HG03103 (cell line): Measurements from ENCODE around the gene USP34.

Source experiments
- ATAC-seq: cut with Tn5 transposase; IDR thresholded peaks from one replicate; pipeline ENCODE4 v1.9.1; 2021; ENCODE audit warnings: low read depth; ENCODE audit not compliant: unreplicated experiment

The USP34 gene

DNA sequence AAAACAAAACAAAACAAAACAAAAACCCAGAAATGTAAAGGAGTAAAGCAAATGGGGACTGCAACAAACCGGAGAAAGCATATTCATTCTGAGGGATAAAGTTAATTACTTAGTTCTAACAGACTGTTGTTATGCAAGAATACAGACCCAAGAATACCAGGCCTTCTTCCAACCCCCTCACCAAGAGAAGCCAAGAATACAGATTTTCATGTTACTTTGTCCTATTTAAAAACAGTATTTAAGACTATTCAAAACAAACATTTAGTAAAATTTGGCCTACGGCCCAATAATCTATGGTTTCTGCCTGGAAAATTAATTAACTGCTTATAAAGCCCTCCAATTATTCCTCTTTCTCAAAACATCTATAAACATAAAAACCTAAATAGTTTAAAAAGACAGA lies 91.4 kb downstream of the USP34 start:
- ATAC-seq = no peak

DNA sequence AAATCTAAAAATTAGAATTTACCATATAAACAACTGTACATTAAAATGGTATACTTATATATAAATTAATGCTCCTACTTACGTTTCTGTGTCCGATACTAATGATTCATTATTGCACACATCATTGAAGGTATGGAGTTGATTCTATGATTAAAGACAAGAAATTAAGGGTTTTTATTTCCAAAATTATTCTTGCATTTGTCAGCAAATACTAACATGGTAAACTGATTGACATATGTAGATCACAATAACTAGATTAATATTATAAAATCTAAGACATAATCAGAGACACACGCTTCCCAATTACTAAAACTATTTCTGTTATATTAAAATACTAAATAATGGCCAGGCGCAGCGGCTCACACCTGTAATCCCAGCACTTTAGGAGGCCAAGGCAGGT lies 92.6 kb downstream of the USP34 start:
- ATAC-seq = no peak

DNA sequence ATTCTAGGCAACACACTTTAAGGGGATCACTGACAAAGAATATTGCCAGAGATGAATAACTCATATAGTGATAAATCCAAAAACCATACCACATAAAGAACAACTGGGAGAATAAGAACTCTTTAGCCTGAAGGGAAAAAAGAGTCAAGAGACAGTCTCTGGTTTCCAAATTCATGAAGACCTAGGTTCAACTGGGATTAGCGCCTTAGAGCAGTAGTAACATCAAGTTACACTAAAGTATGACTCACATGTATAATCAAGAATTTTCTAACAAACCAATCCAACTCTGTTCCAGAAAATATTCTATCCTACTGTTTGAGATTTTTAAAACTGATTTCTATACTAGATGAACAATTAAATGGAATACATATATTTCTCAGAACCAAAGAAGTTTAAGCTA lies 93.8 kb downstream of the USP34 start:
- no peak for ATAC-seq

DNA sequence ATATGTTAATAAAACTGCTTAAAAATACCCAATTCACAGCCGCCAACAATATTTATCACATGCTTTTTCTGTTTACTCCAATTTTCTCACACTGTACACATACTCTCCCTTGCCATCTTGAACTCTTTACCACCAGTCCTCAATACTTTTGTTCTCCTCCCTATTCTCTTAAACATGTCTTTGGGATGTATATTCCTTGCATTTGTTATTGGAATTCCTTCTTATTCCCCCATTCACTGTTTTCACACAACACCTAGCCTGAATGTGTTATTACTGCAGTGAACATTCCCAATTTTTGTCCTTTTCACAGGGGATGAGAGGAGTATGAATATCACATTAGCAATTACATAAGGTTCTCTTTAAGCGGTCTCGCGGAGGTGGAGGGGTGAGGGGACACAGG lies 94.7 kb downstream of the USP34 start:
- ATAC-seq = no peak

DNA sequence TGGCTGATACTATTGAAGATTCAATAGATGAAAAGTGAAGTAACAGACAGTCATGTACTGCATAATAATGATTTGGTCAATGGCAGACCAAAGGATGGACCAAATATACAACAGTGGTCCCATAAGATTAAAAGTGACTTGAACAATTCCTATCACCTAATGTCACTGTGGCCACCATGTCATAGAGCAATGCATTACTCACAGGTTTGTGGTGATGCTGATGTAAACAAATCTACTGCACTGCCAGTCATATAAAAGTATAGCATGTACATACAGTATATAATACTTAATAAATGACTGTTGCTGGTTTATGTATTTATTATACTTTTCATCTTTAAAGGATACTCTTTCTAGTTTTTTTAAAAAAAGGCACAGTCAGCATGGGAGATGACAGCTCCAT lies 99.9 kb downstream of the USP34 start:
- no peak for ATAC-seq

- no peak for ATAC-seq
Measured at GRCh38 chr2:61368687-61369665, 101.9 kb downstream of the USP34 start.

GRCh38 chr2:61367177-61367576 lies 103.7 kb downstream of the USP34 start:
- ATAC-seq = no peak

GRCh38 chr2:61363580-61363979 lies 107.3 kb downstream of the USP34 start:
- ATAC-seq = no peak

DNA sequence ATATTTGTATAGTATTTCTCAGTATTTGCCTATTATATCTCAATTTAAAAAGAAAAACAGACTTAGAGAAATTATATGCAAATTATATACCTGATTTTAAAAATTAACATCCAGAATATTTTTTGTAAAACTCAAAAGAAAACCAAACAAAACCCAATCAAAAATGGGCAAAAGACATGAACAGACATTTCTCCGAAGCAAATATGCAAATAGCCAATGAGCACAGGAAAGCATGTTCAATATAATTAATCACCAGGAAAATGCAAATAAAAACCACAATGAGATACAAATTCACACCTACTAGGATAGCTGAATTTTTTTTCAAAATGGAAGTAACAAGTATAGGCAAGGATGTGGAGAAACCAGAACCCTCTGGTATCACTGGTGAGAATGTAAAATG lies 108.0 kb downstream of the USP34 start:
- ATAC-seq = no peak

GRCh38 chr2:61361068-61361467 lies 109.8 kb downstream of the USP34 start:
- ATAC-seq = no peak

GRCh38 chr2:61359058-61359457 lies 111.8 kb downstream of the USP34 start:
- ATAC-seq = no peak

DNA sequence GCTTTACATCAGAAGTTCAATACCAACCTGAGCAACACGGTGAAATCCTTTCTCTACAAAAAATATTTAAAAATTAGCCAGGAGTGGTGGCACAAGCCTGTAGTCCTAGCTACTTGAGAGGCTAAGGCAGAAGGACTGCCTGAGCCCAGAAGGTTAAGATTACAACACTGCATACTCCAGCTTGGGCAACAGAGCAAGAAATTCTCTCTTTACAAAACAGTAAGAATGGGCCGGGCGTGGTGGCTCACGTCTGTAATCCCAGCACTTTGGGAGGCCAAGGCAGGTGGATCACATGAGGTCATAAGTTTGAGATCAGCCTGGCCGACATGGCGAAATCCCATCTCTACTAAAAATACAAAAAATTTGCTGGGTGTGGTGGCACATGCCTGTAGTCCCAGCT lies 113.2 kb downstream of the USP34 start:
- ATAC-seq = no peak

- no peak for ATAC-seq
Measured at GRCh38 chr2:61356958-61357350, 113.9 kb downstream of the USP34 start.

DNA sequence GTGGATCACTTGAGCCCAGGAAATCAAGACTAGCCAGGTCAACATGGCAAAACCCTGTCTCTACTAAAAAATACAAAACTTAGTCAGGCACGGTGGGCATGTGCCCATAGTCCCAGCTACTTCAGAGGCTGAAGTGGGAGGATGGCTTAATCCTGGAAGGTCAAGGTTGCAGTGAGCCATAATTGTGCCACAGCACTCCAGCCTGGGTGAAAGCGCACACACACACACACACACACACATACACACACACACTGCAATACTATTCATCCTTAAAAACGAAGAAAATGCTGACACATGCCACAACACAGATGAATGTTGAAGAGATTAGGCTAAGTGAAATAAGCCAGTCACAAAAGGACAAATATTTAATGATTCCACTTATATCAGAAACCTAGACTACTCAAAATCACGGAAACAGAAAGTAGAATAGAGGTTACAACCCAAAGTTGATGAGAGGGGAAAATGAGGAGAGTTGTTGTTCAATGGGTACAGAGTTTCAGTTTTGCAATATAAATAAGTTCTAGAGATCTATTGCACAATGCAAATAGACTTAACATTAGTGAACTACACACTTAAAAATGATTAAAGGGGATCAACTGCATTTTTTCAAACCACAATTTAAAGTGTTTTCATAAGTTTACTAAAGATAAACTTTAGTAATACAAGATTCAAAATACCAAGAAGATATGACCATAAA lies 114.5 kb downstream of the USP34 start:
- ATAC-seq = no peak

- no peak for ATAC-seq
Measured at GRCh38 chr2:61354543-61355197, 116.2 kb downstream of the USP34 start.

DNA sequence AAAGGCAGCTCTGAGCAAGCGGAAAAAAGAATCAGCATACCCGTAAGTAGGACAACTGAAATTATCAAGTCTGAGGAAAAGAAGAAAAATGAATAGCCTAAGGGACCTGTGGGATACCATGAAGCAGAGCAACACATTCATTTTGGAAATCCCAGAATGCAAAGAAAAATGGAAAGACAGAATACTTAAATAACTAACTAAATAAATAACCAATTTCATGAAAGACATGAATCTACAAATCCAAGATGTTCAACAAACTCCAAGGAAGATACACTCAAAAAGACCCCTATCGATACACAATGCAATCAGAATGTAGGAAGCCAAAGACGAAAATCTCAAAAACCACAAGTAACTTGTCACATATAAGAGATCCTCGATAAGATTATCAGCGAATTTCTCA lies 117.0 kb downstream of the USP34 start:
- no peak for ATAC-seq

DNA sequence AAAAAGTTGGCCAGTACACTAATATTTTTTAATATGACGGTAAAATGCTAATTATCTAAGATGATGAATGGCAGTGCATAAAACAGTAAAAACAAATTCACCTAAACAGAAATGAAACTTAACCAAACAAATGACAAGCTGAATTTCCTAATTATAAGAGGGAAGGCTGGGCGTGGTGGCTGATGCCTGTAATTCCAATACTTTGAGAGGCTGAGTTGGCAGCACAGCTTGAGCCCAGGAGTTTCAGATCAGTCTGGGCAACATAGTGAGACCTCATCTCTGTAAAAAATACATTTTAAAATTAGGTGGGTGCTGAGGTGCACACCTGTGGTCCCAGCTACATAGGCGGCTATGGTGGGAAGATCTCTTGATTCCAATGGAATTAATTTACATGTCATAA lies 120.1 kb downstream of the USP34 start:
- ATAC-seq = no peak

- no peak for ATAC-seq
Measured at GRCh38 chr2:61343141-61343540, 127.7 kb downstream of the USP34 start.

DNA sequence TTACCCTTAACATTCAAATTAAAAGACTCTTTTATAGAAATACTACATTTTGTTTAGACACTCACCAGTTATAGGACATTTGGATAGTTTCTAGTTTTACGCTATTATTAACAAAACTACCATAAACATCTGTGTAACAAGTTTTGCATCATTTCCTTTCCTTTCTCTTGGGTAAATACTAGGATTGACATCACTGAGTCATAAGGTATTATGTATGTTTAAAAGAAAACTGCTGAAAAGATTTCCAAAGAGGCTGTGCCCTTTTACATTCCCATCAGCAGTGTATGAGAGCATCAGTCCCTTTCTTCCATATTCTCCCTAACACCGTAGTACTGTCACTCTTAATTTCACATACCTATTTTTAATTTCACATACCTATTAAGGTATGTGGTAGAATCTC lies 130.6 kb downstream of the USP34 start:
- ATAC-seq = no peak

DNA sequence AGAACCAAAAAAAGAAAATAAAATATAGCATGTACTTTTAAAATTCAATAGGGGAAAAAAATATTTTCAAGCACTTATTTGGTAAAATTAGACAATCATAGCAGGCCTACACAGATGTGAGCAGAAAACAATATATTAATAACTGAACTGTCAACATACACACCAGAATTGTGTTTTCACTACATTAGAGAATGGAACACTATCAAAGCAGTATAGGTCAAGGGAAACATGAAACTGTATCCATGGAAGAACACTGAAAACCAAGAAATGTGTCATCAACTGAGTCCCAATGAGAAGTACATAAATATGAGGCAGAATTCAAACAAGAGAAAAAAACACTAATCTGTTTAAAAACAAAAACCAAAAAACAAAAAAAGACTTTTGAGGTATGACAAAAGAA lies 132.4 kb downstream of the USP34 start:
- ATAC-seq = no peak

GRCh38 chr2:61335187-61335586 lies 135.7 kb downstream of the USP34 start:
- no peak for ATAC-seq
